ENCODE data around the gene EPB41L2. TPM values are rescaled to one million over a fixed set of nuclear protein-coding genes. Genes with fewer than 3 reads are reported as not detected.

Gene EPB41L2
- total RNA-seq, 3 donors from 2014 or later (not counting 1 experiment from before 2014, with no cell fraction given): 6.8 to 11.4 (median 11.0) TPM

DNA sequence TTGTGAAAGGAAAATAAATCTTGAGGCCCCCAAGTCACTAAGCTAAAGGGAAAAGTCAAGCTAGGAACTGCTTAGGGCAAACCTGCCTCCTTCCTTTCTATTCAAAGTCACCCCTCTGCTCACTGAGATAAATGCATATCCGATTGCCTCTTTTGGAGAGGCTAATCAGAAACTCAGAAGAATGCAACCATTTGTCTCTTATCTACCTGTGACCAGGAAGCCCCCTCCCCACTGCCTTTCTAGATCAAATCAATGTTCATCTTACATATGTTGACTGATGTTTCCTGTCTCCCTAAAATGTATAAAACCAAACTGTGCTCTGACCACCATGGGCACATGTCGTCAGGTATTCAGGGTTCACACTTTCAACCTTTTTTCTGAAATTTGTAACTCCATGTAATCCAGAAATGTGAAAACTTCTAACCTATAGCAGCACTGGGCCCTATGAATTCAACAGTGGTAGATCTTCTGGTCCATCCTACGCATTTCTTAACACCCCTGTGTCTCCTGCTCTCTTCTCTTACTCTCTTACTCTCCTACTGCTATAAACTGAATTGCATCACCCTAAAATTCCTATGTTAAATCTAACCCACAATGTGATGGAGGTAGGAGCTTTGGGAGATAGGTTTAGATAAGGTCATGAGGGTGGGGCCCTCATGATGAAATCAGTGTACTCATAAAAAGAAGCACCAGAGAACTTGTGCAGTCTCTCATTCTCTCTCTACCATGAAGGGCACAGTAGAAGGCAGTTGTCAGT is 89.3 kb downstream of the EPB41L2 start:
- Mint-ChIP-seq H3K36me3 (no peaks in the 10 kb centered on the region), H3K4me3 (no peak overlapping the region), H3K9me3 (no peaks in the 10 kb centered on the region), H3K27me3 (ENCODE audit: low read depth in 2 of 2) (no peaks in the 10 kb centered on the region), H3K4me1 (no peaks in the 10 kb centered on the region), H3K27ac (no peak overlapping the region)
- Histone ChIP-seq H3K4me3 (ENCODE audit: low read length) (no peak overlapping the region), H3K36me3 (ENCODE audit: control insufficient read depth, insufficient read depth, low read length) (no peaks in the 10 kb centered on the region), H3K9me3 (ENCODE audit: control insufficient read depth, insufficient read depth, low read length) (no peaks in the 10 kb centered on the region), H3K27ac (ENCODE audit: low read length) (no peak overlapping the region), H3K27me3 (ENCODE audit: control insufficient read depth, insufficient read depth, low read length) (no peaks in the 10 kb centered on the region), H3K4me1 (ENCODE audit: control insufficient read depth, insufficient read depth, low read length) (no peaks in the 10 kb centered on the region)
- 88% methylated on average over 3 of the region's 3 CpGs for WGBS (ENCODE audit: insufficient coverage)
- DNase-seq: no peak
- TF ChIP-seq, protein P1, sequence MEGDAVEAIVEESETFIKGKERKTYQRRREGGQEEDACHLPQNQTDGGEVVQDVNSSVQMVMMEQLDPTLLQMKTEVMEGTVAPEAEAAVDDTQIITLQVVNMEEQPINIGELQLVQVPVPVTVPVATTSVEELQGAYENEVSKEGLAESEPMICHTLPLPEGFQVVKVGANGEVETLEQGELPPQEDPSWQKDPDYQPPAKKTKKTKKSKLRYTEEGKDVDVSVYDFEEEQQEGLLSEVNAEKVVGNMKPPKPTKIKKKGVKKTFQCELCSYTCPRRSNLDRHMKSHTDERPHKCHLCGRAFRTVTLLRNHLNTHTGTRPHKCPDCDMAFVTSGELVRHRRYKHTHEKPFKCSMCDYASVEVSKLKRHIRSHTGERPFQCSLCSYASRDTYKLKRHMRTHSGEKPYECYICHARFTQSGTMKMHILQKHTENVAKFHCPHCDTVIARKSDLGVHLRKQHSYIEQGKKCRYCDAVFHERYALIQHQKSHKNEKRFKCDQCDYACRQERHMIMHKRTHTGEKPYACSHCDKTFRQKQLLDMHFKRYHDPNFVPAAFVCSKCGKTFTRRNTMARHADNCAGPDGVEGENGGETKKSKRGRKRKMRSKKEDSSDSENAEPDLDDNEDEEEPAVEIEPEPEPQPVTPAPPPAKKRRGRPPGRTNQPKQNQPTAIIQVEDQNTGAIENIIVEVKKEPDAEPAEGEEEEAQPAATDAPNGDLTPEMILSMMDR (IDR thresholded peaks at IDR 0.05): no peak
- intact Hi-C loops (cut with micrococcal nuclease): no loop called here
- ATAC-seq: no peak

DNA sequence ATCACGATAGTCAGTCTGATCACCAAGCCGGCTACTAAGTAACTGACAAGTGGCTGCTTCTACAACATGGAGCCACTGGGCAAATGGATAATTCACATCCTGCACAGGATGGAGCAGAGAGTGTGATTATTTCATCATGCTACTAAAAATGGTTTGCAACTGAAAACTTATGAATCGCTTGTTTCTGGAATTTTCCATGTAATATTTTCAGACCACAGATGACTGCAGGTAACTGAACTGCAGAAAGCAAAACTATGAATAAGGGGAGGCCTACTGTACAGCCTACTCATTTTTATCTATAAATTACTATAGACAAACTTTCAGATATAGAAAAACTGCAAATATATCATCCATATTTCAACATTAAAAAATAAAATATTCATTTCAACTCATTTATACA is 91.5 kb downstream of the EPB41L2 start:
- Mint-ChIP-seq H3K27me3 (ENCODE audit: low read depth in 2 of 2) (no peaks in the 10 kb centered on the region), H3K4me1 (no peaks in the 10 kb centered on the region), H3K4me3 (no peak overlapping the region), H3K9me3 (no peaks in the 10 kb centered on the region), H3K27ac (no peak overlapping the region), H3K36me3 (no peaks in the 10 kb centered on the region)
- H3K4me1 ChIP-seq (ENCODE audit: control insufficient read depth, insufficient read depth, low read length): no peaks in the 10 kb centered on the region
- H3K36me3 ChIP-seq (ENCODE audit: control insufficient read depth, insufficient read depth, low read length): no peaks in the 10 kb centered on the region
- H3K27me3 ChIP-seq (ENCODE audit: control insufficient read depth, insufficient read depth, low read length): no peaks in the 10 kb centered on the region
- ATAC-seq (no peak), DNase-seq (no peak)
- intact Hi-C loops (cut with micrococcal nuclease): no loop called here
- TF ChIP-seq, protein P1 (IDR thresholded peaks at IDR 0.05): no peak
- H3K27ac ChIP-seq (ENCODE audit: low read length): no peak overlapping the region
- H3K4me3 ChIP-seq (ENCODE audit: low read length): no peak overlapping the region
- WGBS (ENCODE audit: insufficient coverage): 98% methylated on average over 3 of the region's 3 CpGs
- no peaks in the 10 kb centered on the region for H3K9me3 ChIP-seq (ENCODE audit: control insufficient read depth, insufficient read depth, low read length)

DNA sequence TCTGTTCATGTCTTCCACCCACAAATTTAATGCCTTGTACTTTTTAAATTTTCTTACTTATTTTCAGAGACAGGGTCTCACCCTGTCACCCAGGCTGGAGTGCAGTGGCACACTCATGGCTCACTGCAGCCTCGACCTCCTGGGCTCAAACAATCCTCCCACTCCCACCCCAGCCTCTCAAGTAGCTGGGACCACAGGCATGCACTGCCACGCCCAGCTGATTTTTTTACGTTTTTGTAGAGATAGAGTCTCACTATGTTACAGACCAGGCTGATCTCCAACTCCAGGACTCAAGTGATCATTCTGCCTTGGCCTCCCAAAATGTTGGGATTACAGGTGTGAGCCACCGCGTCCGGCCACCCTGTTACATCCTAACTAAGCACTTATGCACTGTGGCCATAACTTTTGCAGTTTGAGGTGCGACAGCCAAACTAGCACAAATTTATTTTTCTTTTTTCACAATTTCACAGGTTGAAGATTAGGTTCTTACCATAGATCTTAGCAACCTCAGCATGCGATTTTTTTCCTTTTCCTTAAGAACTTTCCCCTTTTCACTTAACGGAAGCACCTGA is 92.1 kb downstream of the EPB41L2 start:
- intact Hi-C loops (cut with micrococcal nuclease): no loop called here
- no peaks in the 10 kb centered on the region for H3K27me3 Mint-ChIP-seq (ENCODE audit: low read depth in 2 of 2)
- no peaks in the 10 kb centered on the region for H3K36me3 Mint-ChIP-seq
- ATAC-seq (no peak), DNase-seq (no peak)
- Histone ChIP-seq H3K4me3 (ENCODE audit: low read length) (no peak overlapping the region), H3K27ac (ENCODE audit: low read length) (no peak overlapping the region), H3K4me1 (ENCODE audit: control insufficient read depth, insufficient read depth, low read length) (no peaks in the 10 kb centered on the region), H3K36me3 (ENCODE audit: control insufficient read depth, insufficient read depth, low read length) (no peaks in the 10 kb centered on the region), H3K27me3 (ENCODE audit: control insufficient read depth, insufficient read depth, low read length) (no peaks in the 10 kb centered on the region), H3K9me3 (ENCODE audit: control insufficient read depth, insufficient read depth, low read length) (no peaks in the 10 kb centered on the region)
- H3K4me1 Mint-ChIP-seq: no peaks in the 10 kb centered on the region
- no peak overlapping the region for H3K4me3 Mint-ChIP-seq
- TF ChIP-seq, protein P1 (IDR thresholded peaks at IDR 0.05): no peak
- no peak overlapping the region for H3K27ac Mint-ChIP-seq
- H3K9me3 Mint-ChIP-seq: no peaks in the 10 kb centered on the region
- WGBS (ENCODE audit: insufficient coverage): 94% methylated on average over 9 of the region's 9 CpGs

Measured in natural killer cell (primary cell).